Body of pancreas (tissue), 4 donors: Measurements from ENCODE around the gene CAPN8. TPM values are rescaled to one million over a fixed set of nuclear protein-coding genes. Genes with fewer than 3 reads are reported as not detected.

ENCODE experiments used
- ATAC-seq: fragments of 150-250 bp; one replicate; pipeline ENCODE4 v1.9.1; 2016
- DNase-seq, 4 donors: peaks; one replicate each; pipeline ENCODE4 v3.0.0-alpha.2; 2019
- H3K27ac ChIP-seq, 4 donors: fragments of 200-600 bp; sonication (generic); 1 replicate in 3 of 4; 2 replicates in 1 of 4; pipeline versions ENCODE4 v1.5.1 to v1.6.1; 2016 to 2019; ENCODE audit warnings: mild to moderate bottlenecking in 1 of 4, mixed read lengths in 1 of 4, moderate library complexity in 1 of 4
- H3K27me3 ChIP-seq, 2 donors: fragments of 200-600 bp; sonication (generic); one replicate each; pipeline ENCODE4 v1.6.0; 2016; ENCODE audit warnings: mild to moderate bottlenecking in 1 of 2
- H3K36me3 ChIP-seq, 2 donors: fragments of 200-600 bp; sonication (generic); replicated peaks in 1 of 2; 2 replicates each; pipeline ENCODE4 v1.5.1; 2016; ENCODE audit warnings: low read depth in 2 of 2; ENCODE audit not compliant: insufficient read depth in 1 of 2
- H3K4me1 ChIP-seq: fragments of 200-600 bp; sonication (generic); one replicate; pipeline ENCODE4 v1.6.0; 2016
- H3K4me3 ChIP-seq, 2 donors: fragments of 200-600 bp; sonication (generic); 1 replicate in 1 of 2; 2 replicates in 1 of 2; pipeline ENCODE4 v1.5.1; 2016 to 2019
- H3K9me3 ChIP-seq, 3 donors: fragments of 200-600 bp; sonication (generic); 1 replicate in 2 of 3; 2 replicates in 1 of 3; pipeline ENCODE4 v1.5.1; 2016
- CTCF ChIP-seq, 7 experiments: fragments of 450-650 bp in 4 of 7; fragments of 200-600 bp in 3 of 7; sonication (generic) in 3 of 7; IDR thresholded peaks; one replicate each; pipeline ENCODE4 v1.5.1; 2016 to 2019; ENCODE audit warnings: antibody characterized with exemption in 7 of 7
- POLR2A ChIP-seq, 3 donors: fragments of 450-650 bp; IDR thresholded peaks; one replicate each; pipeline ENCODE4 v1.6.1; 2016; ENCODE audit warnings: antibody characterized with exemption in 3 of 3, mild to moderate bottlenecking in 2 of 3
- WGBS, 2 donors: methylation state at CpG; one replicate each; pipeline ENCODE4 v1.1.5; 2017; 5-methylcytosine and 5-hydroxymethylcytosine counted together
- intact Hi-C: fragments of 100-400 bp; cut with DNase I; formaldehyde crosslinking; loops from one replicate; pipeline ENCODE4 v1.15.1; 2023
- total RNA-seq, 2 donors: library from RNA; depleted of rRNA; stranded (reverse); fragments of >200 nt; gene quantifications; one replicate each; pipeline ENCODE4 v1.1.0, GENCODE V29; 2016

CAPN8 gene
- total RNA-seq, 2 donors from 2014 or later = 43.1 TPM; not detected in 1

GRCh38 chr1:223691121-223691520, 25.6 kb upstream of the CAPN8 start:
- WGBS, 2 donors = 63 to 74% methylated on average over 4 of the region's 4 CpGs
- Histone ChIP-seq H3K4me1 (no peaks in the 10 kb centered on the region), H3K4me3 (no peak overlapping the region), H3K27me3 (no peaks in the 10 kb centered on the region), H3K27ac (no peak overlapping the region), H3K36me3 (no peaks in the 10 kb centered on the region), H3K9me3 (no peaks in the 10 kb centered on the region)
- TF ChIP-seq POLR2A (IDR thresholded peaks at IDR 0.05) (no peak), CTCF (IDR thresholded peaks at IDR 0.05) (no peak)
- DNase-seq (no peak), ATAC-seq (no peak)
- intact Hi-C loops = no loop called here

GRCh38 chr1:223684488-223684792, 18.9 kb upstream of the CAPN8 start:
- WGBS, 2 donors = 57 to 68% methylated on average over 3 of the region's 3 CpGs

DNA sequence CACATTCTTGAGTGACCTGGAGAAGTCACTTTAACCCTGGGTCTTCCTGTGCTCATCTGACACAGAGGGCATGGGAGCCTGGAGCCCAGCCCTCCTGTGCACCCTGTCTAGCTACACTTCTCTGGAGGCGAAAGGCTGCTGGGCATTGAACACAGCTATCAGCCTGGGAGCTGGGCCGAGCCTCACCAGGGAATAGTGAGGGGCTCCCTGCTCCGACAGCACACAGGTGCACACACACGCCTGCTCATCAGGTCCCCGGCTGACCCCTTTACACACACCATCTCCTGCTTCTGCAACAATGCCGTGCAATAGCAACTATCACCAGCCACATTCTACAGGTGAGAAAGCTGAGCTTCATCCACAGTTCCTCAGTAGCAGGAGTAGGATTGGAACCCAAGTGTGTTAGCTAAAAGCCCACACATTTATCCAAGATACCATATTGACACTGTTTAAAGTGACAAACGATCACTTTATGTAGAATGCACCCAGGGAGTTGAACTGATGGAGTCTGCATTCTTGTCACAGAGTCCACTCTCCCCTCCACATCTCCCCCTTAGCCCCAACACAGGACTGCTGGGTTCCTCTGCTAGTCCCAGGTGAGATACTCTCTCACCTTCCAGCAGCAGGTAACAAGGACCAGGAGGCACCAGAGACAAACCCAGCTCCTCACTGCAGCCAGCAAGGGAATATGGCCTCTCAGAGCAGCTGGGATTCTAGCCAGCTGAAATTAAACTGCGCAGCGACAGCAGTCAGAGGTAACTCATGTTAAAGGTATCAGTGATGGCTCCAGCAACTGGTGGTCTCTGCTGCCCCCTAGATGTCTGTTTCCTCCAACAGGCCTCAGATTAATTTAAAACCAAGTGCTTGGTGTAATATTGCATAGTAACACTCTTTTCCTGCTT, 18.3 kb upstream of the CAPN8 start:
- TF ChIP-seq CTCF (IDR thresholded peaks at IDR 0.05) = peak; percentile 27 to 91 (median 68)
- TF ChIP-seq POLR2A (IDR thresholded peaks at IDR 0.05) = no peak
- H3K4me3 ChIP-seq = no peak overlapping the region
- no peaks in the 10 kb centered on the region for H3K36me3 ChIP-seq
- no peaks in the 10 kb centered on the region for H3K4me1 ChIP-seq
- no peaks in the 10 kb centered on the region for H3K27me3 ChIP-seq
- H3K27ac ChIP-seq = no peak overlapping the region
- H3K9me3 ChIP-seq = no peaks in the 10 kb centered on the region
- intact Hi-C loops = no loop called here
- DNase-seq = peak; percentile 69 to 81 (median 76)
- WGBS, 2 donors = 48 to 57% methylated on average over 7 to 9 of the region's 9 CpGs
- peak; percentile 85 for ATAC-seq

More at GRCh38 chr1:223684488-223684792, 18.9 kb upstream of the CAPN8 start:
- TF ChIP-seq CTCF (IDR thresholded peaks at IDR 0.05) = no peak
- TF ChIP-seq POLR2A (IDR thresholded peaks at IDR 0.05) = no peak
- no peaks in the 10 kb centered on the region for H3K4me1 ChIP-seq
- H3K36me3 ChIP-seq = no peaks in the 10 kb centered on the region
- H3K27ac ChIP-seq = no peak overlapping the region
- H3K4me3 ChIP-seq = no peak overlapping the region
- ATAC-seq = no peak
- intact Hi-C loops = no loop called here
- DNase-seq = no peak
- H3K27me3 ChIP-seq = no peaks in the 10 kb centered on the region
- no peaks in the 10 kb centered on the region for H3K9me3 ChIP-seq

- ATAC-seq (no peak), DNase-seq (no peak)
- no peaks in the 10 kb centered on the region for H3K36me3 ChIP-seq
- H3K4me1 ChIP-seq = no peaks in the 10 kb centered on the region
- no peaks in the 10 kb centered on the region for H3K9me3 ChIP-seq
- intact Hi-C loops = no loop called here
- H3K27ac ChIP-seq = no peak overlapping the region
- no peaks in the 10 kb centered on the region for H3K27me3 ChIP-seq
- TF ChIP-seq POLR2A (IDR thresholded peaks at IDR 0.05) (no peak), CTCF (IDR thresholded peaks at IDR 0.05) (no peak)
- H3K4me3 ChIP-seq = no peak overlapping the region
- WGBS, 2 donors = 85 to 87% methylated on average over 3 of the region's 3 CpGs
These were observed 17.0 kb upstream of the CAPN8 start for GRCh38 chr1:223682502-223682901.

GRCh38 chr1:223680188-223680587, 14.7 kb upstream of the CAPN8 start:
- TF ChIP-seq CTCF (IDR thresholded peaks at IDR 0.05) (no peak), POLR2A (IDR thresholded peaks at IDR 0.05) (no peak)
- H3K9me3 ChIP-seq = no peaks in the 10 kb centered on the region
- 86 to 100% methylated on average over 1 to 2 of the region's 2 CpGs for WGBS, 2 donors

More at GRCh38 chr1:223680188-223680587, 14.7 kb upstream of the CAPN8 start:
- intact Hi-C loops = no loop called here
- H3K27ac ChIP-seq = no peak overlapping the region
- H3K27me3 ChIP-seq = no peaks in the 10 kb centered on the region
- no peaks in the 10 kb centered on the region for H3K36me3 ChIP-seq
- no peak for DNase-seq
- no peak for ATAC-seq
- H3K4me3 ChIP-seq = no peak overlapping the region
- H3K4me1 ChIP-seq = no peaks in the 10 kb centered on the region
